Activated T-cell treated with anti-CD3 and anti-CD28 coated beads, Interleukin-2, amount 50 U/mL, for 72 hours (primary cell): Measurements from ENCODE around the gene CYGB. TPM values are rescaled to one million over a fixed set of nuclear protein-coding genes. Genes with fewer than 3 reads are reported as not detected.
"Not testable (repeated sequence)": the region's sequence is repeated elsewhere in the genome, so short reads cannot be mapped to it uniquely, and the experiment has no call there.

Experiments
- ATAC-seq, 2 donors: fragments of 150-1000 bp; cut with Tn5 transposase; replicated peaks in 1 of 2; 2 replicates each; pipeline ENCODE4 v1.10.0; 2021; ENCODE audit warnings: moderate library complexity in 2 of 2, mild to moderate bottlenecking in 1 of 2
- DNase-seq, 2 donors: peaks; one replicate each; pipeline ENCODE4 v3.0.0; 2021 to 2022; ENCODE audit warnings: mixed read lengths in 1 of 2
- H3K27ac Mint-ChIP-seq: one replicate; pipeline ENCODE4 v1.8.0; 2022; ENCODE audit warnings: mild to moderate bottlenecking, moderate library complexity, mixed read lengths
- H3K27me3 Mint-ChIP-seq: one replicate; pipeline ENCODE4 v1.8.0; 2022; ENCODE audit warnings: low read depth, mixed read lengths
- H3K36me3 Mint-ChIP-seq, 2 donors: one replicate each; pipeline ENCODE4 v1.8.0; 2022; ENCODE audit warnings: mixed read lengths in 2 of 2, mild to moderate bottlenecking in 1 of 2; ENCODE audit not compliant: insufficient read depth in 2 of 2
- H3K4me1 Mint-ChIP-seq: one replicate; pipeline ENCODE4 v1.8.0; 2022; ENCODE audit warnings: low read depth, mixed read lengths
- H3K4me3 Mint-ChIP-seq, 2 donors: one replicate each; pipeline ENCODE4 v1.8.0; 2022; ENCODE audit warnings: mild to moderate bottlenecking in 2 of 2, mixed read lengths in 2 of 2, moderate library complexity in 2 of 2
- H3K9me3 Mint-ChIP-seq, 2 donors: one replicate each; pipeline ENCODE4 v1.8.0; 2022; ENCODE audit warnings: mixed read lengths in 2 of 2
- total RNA-seq, 2 donors: library from RNA; stranded (reverse); gene quantifications; one replicate each; pipeline ENCODE4 v1.2.3, GENCODE V29; 2022

Gene CYGB
- total RNA-seq, 2 donors from 2014 or later, result 0.44 TPM; not detected in 1

- no peak for ATAC-seq
- Mint-ChIP-seq H3K9me3 (no peaks in the 10 kb centered on the region), H3K4me3 (no peak overlapping the region), H3K36me3 (no peaks in the 10 kb centered on the region), H3K27ac (no peak overlapping the region), H3K27me3 (no peaks in the 10 kb centered on the region), H3K4me1 (peaks cover 2% of the 10 kb centered on the region)
- no peak for DNase-seq
Measured at GRCh38 chr17:76574166-76574565, 36.7 kb upstream of the CYGB start.

DNA sequence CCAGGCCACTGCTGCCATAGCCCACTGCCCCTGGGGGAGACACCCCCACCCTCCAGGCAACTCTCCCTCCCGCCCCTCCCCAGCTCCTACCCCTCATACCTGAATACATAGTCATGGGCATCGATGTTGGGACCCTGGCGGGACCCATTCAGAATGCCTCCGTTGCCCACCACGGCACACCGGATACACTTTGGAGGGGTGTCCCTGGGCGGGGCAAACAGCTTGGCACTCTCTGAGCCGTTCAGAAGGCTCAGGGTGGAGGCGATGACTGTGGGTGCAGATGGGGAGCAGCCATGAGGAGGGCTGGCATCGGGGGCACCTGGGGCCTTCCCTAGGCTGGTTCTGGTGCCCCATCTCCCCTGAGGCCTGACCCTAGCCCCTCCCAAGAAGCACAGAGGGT lies 35.6 kb upstream of the CYGB start:
- Mint-ChIP-seq H3K27me3 (no peaks in the 10 kb centered on the region), H3K9me3 (no peaks in the 10 kb centered on the region), H3K4me1 (peaks cover 6% of the 10 kb centered on the region), H3K36me3 (no peaks in the 10 kb centered on the region), H3K4me3 (no peak overlapping the region), H3K27ac (no peak overlapping the region)
- ATAC-seq (no peak), DNase-seq (no peak)

DNA sequence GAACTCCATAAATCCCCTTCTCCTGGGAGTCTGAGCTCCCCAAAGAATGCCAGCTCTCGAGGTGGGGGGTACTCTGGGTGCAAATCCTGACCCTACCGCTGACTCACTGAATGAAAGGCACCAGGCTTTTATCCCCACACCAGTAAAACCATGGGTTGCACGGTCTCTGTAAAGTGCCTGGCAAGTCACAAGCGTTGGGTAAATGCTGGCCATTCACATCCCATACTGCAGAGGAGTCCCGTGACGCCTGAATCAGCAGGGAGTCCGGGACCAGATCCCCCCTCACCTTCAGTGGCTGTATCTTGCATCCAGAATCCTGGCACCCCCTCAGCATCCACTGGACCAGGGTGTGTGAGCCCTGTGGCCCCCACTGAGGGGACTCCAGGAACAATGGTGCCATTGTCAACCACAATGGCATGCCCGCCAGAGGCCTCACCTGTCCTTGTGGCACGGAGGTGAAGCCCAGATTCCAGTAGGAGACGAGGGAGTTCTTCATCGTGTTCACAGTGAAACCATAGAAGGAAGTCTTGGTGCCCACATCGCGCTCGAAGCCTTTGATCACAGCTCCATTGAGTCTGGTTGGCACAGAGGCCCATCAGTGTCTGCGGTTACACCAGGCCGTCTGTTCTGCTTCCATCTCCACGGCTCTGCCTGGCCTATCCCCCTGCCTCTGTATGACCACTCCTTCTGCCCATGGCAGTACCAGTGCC lies 34.8 kb upstream of the CYGB start:
- H3K27ac Mint-ChIP-seq, result no peak overlapping the region
- H3K36me3 Mint-ChIP-seq, result no peaks in the 10 kb centered on the region
- H3K4me3 Mint-ChIP-seq, result no peak overlapping the region
- H3K4me1 Mint-ChIP-seq, result peaks cover 13% of the 10 kb centered on the region
- no peaks in the 10 kb centered on the region for H3K9me3 Mint-ChIP-seq
- no peaks in the 10 kb centered on the region for H3K27me3 Mint-ChIP-seq
- ATAC-seq (no peak), DNase-seq (no peak)

DNA sequence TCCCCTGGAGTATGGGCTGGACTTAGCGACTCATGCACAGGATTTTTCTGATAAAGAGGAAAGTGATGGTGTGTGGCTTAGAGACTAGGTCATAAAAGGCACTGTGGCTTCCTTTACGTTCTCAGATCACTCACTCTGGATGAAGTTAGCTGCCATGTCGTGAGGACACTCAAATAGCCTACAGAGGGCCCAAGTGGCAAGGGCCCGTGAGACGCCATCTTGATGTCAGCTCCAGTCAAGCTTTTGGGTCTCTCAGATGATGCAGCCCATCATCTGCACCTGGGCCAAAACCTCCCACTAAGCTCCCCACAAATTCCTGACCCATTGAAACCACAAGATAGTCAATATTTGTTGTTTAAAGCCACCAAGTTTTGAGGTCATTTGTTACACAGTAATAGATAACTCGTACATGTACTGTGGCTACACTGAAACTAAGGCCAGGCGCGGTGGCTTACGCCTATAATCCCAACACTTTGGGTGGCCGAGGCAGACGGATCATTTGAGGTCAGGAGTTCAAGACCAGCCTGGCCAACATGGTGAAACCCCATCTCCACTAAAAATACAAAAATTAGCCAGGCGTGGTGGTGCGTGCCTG lies 33.5 kb upstream of the CYGB start:
- Mint-ChIP-seq H3K27ac (no peak overlapping the region), H3K9me3 (no peaks in the 10 kb centered on the region), H3K36me3 (peaks cover 0 to 4% of the 10 kb centered on the region in 2 donors), H3K4me3 (no peak overlapping the region), H3K4me1 (peaks cover 27% of the 10 kb centered on the region), H3K27me3 (no peaks in the 10 kb centered on the region)
- ATAC-seq (peak in 1 of 2 donors; percentile 16), DNase-seq (no peak)

GRCh38 chr17:76570457-76570856 lies 32.9 kb upstream of the CYGB start:
- ATAC-seq, result peak in 1 of 2 donors; percentile 4
- DNase-seq, result no peak
- H3K36me3 Mint-ChIP-seq, result peaks cover under 1 to 9% of the 10 kb centered on the region in 2 donors
- no peaks in the 10 kb centered on the region for H3K27me3 Mint-ChIP-seq
- H3K9me3 Mint-ChIP-seq, result no peaks in the 10 kb centered on the region
- peaks cover 32% of the 10 kb centered on the region for H3K4me1 Mint-ChIP-seq
- H3K27ac Mint-ChIP-seq, result no peak overlapping the region
- no peak overlapping the region for H3K4me3 Mint-ChIP-seq

DNA sequence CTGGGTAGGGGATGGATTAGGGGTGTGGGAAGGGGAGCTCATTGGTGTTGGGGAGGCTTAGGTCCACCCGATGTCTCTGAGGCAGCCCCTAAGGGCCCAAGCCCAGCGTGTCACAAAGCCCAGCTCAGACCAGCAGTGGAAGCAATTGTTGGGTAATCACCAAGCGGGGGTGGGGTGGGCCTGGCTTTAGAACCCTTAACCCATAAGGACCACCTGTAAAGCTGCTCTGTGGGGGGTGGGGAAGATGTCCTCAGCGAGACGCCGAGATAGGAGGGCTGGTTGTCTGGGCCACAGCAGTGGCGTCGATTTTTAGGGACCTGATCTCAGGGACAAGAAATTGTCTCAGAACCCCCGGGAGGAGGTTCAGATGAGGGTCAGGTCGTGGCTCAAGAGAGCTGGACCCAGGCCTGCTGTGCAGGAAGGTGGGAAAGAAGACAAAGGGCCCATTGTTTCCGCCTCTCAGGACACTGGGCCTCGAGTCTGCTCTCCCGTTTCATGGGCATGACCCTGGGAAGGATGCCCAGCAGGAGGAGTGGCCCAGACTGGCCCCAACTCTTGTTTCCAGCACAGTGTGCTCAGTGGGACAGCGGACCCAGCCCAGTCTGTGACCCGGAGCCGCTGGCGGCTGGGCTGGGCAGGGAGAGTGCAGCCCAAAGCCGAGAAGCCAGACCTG lies 32.2 kb upstream of the CYGB start:
- H3K27me3 Mint-ChIP-seq, result no peaks in the 10 kb centered on the region
- H3K4me3 Mint-ChIP-seq, result no peak overlapping the region
- DNase-seq, result no peak
- peaks cover 4 to 13% of the 10 kb centered on the region in 2 donors for H3K36me3 Mint-ChIP-seq
- ATAC-seq, result no peak
- H3K4me1 Mint-ChIP-seq, result peaks cover 39% of the 10 kb centered on the region
- H3K27ac Mint-ChIP-seq, result no peak overlapping the region
- no peaks in the 10 kb centered on the region for H3K9me3 Mint-ChIP-seq

- no peaks in the 10 kb centered on the region for H3K27me3 Mint-ChIP-seq
- no peak for DNase-seq
- no peak overlapping the region for H3K4me3 Mint-ChIP-seq
- H3K36me3 Mint-ChIP-seq, result peaks cover 4 to 17% of the 10 kb centered on the region in 2 donors
- H3K27ac Mint-ChIP-seq, result no peak overlapping the region
- no peak for ATAC-seq
- H3K4me1 Mint-ChIP-seq, result peaks cover 44% of the 10 kb centered on the region
- no peaks in the 10 kb centered on the region for H3K9me3 Mint-ChIP-seq
Measured at GRCh38 chr17:76568811-76569221, 31.3 kb upstream of the CYGB start.

GRCh38 chr17:76567634-76568432 lies 30.3 kb upstream of the CYGB start:
- Mint-ChIP-seq H3K4me3 (no peak overlapping the region), H3K4me1 (peaks cover 51% of the 10 kb centered on the region)
- ATAC-seq, result no peak

DNA sequence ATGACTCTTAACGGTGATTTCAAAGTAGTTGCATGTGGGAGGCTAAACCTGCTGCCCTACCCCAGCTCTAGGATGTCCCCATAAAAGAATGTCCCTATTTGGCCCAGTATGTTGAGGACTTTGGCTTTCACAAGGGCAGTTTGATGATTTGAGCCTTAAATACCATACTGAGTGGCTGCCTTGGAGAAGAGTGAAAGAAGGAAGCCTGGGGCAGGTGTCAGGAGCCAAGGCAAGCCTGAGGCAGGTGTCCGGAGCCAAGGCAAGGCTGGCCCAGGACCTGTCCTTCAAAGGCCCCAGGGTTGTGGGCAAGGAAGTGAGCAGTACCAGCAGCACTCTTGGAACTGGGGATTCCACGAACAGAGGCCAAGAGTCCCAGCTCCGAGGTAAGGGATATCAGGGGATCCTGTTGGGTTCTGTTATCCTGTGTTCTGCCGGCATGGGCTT lies 29.5 kb upstream of the CYGB start:
- no peak overlapping the region for H3K4me3 Mint-ChIP-seq
- peaks cover 58% of the 10 kb centered on the region for H3K4me1 Mint-ChIP-seq
- H3K36me3 Mint-ChIP-seq, result peaks cover 4 to 24% of the 10 kb centered on the region in 2 donors
- DNase-seq (no peak), ATAC-seq (no peak)
- H3K9me3 Mint-ChIP-seq, result no peaks in the 10 kb centered on the region
- H3K27ac Mint-ChIP-seq, result no peak overlapping the region
- H3K27me3 Mint-ChIP-seq, result no peaks in the 10 kb centered on the region

More at GRCh38 chr17:76567634-76568432, 30.3 kb upstream of the CYGB start:
- no peak overlapping the region for H3K27ac Mint-ChIP-seq
- no peaks in the 10 kb centered on the region for H3K9me3 Mint-ChIP-seq
- H3K36me3 Mint-ChIP-seq, result peaks cover 4 to 20% of the 10 kb centered on the region in 2 donors
- no peaks in the 10 kb centered on the region for H3K27me3 Mint-ChIP-seq
- no peak for DNase-seq

DNA sequence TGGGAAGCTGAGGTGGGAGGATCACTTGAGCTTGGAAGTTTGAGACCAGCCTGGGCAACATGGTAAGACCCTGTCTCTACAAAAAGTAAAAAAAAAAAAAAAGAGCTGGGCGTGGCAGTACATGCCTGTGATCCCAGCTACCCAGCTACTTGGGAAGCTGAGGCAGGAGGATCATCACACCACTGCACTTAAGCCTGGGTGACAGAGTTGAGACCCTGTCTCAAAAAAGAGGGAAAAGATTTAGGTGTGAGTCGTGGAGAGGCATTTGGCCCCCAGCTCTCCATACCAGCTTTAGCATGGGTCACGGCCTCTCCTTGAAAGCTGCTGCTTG lies 29.1 kb upstream of the CYGB start:
- no peak overlapping the region for H3K4me3 Mint-ChIP-seq
- peaks cover 63% of the 10 kb centered on the region for H3K4me1 Mint-ChIP-seq
- peaks cover 8 to 28% of the 10 kb centered on the region in 2 donors for H3K36me3 Mint-ChIP-seq
- DNase-seq, result no peak
- no peak overlapping the region for H3K27ac Mint-ChIP-seq
- no peak for ATAC-seq
- H3K27me3 Mint-ChIP-seq, result no peaks in the 10 kb centered on the region
- no peaks in the 10 kb centered on the region for H3K9me3 Mint-ChIP-seq

- no peaks in the 10 kb centered on the region for H3K27me3 Mint-ChIP-seq
- no peaks in the 10 kb centered on the region for H3K9me3 Mint-ChIP-seq
- peak overlapping the region in 1 of 2 donors; percentile 11 for H3K4me3 Mint-ChIP-seq
- ATAC-seq (no peak), DNase-seq (no peak)
- peak overlapping the region; percentile 77 for H3K27ac Mint-ChIP-seq
- H3K36me3 Mint-ChIP-seq, result peaks cover 9 to 30% of the 10 kb centered on the region in 2 donors
- peaks cover 69% of the 10 kb centered on the region for H3K4me1 Mint-ChIP-seq
Measured at GRCh38 chr17:76565728-76566612, 28.5 kb upstream of the CYGB start.

DNA sequence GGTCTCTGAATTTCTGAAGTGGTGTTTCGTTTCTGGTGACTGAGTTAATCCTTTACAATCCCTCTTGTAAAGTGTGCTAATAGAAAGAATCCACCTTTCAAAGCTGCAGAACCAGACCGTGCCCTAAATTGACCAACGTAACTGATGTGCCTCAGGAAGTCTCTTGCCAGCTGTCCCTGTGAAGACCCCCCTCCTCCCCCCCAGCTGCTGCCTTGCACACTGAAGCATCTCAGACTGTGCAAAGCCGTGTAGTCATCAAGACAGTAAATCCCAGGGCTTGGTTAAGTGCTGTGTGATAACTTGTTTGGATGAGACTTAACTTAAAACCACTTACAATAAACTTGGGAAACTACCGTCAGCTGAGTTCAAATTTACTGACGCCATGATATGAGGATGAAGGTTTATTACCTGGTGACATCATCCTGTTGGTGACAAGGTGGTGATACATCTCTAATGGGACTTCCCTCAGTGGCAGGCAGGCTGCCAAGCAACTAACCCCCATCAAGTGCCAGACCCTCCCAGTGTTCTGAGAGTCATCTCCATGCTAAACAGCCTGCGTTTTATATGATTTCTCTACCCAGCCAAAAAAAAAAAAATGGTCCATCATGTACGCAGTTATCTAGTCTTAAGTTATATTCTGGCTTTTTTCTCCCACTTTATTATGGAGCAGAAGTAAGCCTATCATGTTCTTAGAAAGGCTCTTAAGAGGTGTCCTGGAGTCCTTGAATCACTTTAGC lies 27.6 kb upstream of the CYGB start:
- H3K9me3 Mint-ChIP-seq, H3K27me3 Mint-ChIP-seq: not testable (repeated sequence)
- H3K27ac Mint-ChIP-seq, result peak overlapping the region; percentile 77
- peaks cover 77% of the 10 kb centered on the region for H3K4me1 Mint-ChIP-seq
- peaks cover 9 to 33% of the 10 kb centered on the region in 2 donors for H3K36me3 Mint-ChIP-seq
- DNase-seq, result peak; percentile 51 to 58
- peak overlapping the region in 1 of 2 donors; percentile 11 for H3K4me3 Mint-ChIP-seq
- peak; percentile 65 to 69 for ATAC-seq
